Retinal pigment epithelial cell (primary cell): Measurements from ENCODE around the gene LRTM2.

Experiments used
- DNase-seq: peaks from one replicate; pipeline ENCODE4 v3.0.0-alpha.2; 2010; ENCODE audit warnings: low read depth
- H3K4me3 ChIP-seq: 2 replicates; pipeline ENCODE4 v1.5.1; 2011; ENCODE audit warnings: mild to moderate bottlenecking, low read length, control low read depth, moderate library complexity
- TF ChIP-seq, protein P1 (sequence below): conservative IDR thresholded peaks from 2 replicates; pipeline ENCODE4 v1.5.1; 2011; ENCODE audit warnings: low read depth, low read length, control low read depth, inconsistent platforms

Gene LRTM2

DNA sequence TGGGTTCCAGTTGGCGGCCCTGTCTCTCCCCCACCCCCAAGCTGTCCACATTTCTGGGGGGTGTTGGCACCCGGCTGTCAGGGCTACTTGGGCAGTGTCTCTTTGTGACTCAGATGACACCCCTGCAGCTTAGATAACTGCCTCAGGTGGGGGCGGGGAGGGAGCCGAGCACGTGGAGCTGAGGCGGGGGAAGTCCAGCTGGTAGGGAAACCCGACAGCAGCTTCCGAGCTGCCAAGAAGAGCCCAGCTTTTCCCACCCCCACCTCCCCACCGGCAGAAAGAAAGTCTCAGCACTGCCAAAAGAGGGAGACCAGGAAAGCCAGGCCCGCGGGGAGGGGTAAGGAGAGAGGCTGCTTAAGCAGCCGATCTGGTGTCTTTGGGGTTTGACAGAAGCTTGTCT lies 1.4 kb downstream of the LRTM2 start:
- DNase-seq: no peak
- TF ChIP-seq, protein P1, sequence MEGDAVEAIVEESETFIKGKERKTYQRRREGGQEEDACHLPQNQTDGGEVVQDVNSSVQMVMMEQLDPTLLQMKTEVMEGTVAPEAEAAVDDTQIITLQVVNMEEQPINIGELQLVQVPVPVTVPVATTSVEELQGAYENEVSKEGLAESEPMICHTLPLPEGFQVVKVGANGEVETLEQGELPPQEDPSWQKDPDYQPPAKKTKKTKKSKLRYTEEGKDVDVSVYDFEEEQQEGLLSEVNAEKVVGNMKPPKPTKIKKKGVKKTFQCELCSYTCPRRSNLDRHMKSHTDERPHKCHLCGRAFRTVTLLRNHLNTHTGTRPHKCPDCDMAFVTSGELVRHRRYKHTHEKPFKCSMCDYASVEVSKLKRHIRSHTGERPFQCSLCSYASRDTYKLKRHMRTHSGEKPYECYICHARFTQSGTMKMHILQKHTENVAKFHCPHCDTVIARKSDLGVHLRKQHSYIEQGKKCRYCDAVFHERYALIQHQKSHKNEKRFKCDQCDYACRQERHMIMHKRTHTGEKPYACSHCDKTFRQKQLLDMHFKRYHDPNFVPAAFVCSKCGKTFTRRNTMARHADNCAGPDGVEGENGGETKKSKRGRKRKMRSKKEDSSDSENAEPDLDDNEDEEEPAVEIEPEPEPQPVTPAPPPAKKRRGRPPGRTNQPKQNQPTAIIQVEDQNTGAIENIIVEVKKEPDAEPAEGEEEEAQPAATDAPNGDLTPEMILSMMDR: no peak
- no peak overlapping the region for H3K4me3 ChIP-seq

DNA sequence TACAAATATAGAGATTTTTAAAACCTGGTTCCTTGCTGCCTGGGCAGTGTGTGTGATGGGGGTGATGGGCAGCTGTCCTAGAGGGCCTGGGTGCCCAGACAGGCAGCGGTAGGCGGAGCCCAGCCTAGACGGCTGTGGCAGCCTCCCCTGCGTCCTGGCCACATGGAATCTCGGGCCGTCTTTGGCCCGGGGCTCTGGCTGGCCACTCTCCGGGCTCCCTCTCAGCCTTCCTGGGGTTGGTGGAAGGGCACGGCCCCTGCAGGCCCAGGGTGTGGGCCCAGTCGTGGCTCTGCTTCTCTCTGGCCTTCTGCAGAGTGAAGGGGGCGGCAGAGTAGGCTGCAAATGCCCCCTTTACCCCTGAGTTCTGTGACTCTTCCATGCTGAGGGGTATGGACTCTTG lies 2.3 kb downstream of the LRTM2 start:
- TF ChIP-seq, protein P1: no peak
- no peak for DNase-seq
- no peak overlapping the region for H3K4me3 ChIP-seq

DNA sequence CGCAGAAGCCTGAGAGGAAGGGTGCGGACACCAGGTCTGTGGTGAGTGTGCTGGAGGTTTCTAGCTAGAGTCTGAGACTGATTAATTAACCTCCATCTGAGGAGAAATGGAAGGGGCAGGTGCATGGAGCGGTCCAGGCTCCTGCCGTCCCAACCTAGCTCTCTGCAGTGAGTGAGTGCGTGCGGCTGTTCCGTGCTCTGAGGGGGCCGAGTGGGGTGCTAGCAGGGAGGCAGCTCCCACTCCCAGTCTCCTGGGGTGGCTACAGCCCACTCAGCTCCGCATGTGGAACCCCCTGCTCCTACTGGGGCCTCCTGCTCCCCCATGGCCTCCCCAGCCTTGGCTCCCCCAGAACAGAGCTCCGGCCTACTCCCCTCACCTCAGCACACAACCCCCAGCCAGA lies 2.9 kb downstream of the LRTM2 start:
- no peak overlapping the region for H3K4me3 ChIP-seq
- TF ChIP-seq, protein P1: no peak
- no peak for DNase-seq

DNA sequence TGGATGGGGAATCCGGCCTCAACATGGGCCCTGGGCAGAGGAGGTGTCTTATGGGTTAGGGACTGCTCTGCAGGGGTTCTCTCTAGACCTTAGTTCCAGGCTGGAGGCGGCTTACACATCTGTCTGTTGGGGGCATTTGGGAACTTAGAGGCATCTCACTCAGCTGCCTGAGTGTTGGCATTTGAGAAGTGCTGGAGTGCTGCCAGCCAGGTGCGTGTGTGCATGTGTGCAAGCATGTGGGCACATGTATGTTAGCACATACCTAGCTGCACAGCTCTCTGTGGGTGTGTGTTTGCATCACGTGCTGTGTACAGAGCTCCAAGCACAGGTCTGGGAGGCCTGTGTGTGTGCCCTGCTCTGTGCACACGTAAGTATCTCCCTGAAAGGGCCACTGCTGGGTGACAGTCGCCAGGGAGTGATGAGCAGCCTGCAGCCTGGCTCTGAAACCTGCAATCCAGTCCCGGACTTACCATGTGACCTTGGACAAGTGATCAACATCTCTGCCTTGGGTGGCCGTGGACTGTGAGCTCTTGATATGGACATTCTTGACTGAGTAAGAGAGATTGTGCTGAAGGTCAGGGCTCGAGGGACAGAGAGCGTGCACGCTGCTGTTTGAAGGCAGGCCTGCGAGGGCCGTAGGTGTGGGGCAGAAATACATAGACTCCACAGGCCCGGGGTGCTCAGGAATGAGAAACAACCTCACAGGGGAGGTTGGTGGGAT lies 5.2 kb downstream of the LRTM2 start:
- H3K4me3 ChIP-seq: no peak overlapping the region
- no peak for DNase-seq
- TF ChIP-seq, protein P1: no peak

DNA sequence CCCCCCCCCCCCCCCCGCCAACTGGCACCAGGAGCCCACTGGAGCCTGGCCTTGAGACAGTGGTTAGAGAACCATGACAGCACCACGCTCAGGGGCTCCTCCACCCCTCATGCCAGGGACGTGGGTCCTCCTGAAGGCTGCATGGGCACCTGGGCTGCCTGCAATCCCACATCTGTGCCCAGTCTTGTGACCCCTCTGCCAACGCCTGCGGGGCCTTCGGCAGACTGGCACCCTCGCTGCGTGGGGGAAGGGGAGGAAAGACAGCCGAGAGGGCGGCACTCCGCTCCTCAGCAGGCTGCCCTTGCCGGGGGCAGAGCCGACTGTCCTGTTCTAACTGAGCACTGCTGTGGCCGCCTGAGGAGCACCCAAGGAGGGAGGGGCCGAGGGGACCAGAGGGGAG lies 6.0 kb downstream of the LRTM2 start:
- no peak overlapping the region for H3K4me3 ChIP-seq
- DNase-seq: no peak
- TF ChIP-seq, protein P1: no peak

DNA sequence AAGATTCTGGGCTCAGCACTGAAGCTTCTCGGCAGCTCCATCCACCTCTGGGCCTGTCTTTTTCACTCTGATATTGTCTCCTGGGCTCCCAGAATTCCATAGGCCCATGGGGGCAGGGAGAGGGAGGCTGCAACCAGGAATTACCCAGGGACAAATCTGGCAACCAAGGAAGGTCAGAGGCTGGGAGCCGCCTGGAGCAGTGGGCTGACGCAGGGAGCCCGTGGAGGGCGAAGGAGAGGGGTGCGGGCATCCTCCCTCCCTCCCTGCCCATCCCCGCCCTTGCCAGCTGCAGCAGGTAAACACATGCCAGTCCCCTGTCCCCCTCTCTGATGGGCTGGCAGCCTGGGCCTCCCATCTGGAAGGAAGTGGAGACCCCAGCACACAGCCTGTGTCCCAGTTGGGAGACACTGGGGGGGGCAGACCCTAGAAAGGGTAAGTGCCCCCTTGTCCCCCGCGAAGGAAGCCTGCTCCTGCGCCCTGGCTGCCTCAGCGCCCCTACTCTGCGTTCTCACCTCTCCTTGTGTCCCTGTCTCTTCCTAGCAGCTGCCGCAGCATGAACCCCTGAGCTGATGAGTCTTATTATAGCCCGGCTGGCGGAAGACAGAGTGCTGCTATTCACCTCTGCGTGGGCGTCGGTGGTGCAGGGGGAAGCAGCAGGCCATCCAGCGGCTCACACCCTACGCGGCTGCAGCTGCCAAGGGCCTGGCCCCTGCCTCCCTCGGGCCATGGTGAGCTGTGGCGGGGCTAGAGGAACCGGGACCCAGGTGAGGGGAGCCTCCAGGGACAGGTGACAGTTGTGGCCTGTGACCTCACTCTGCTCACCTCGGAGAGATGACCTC lies 6.7 kb downstream of the LRTM2 start:
- no peak for DNase-seq
- TF ChIP-seq, protein P1: no peak
- H3K4me3 ChIP-seq: no peak overlapping the region
